ENCODE results near the gene MAP3K6. TPM values are rescaled to one million over a fixed set of nuclear protein-coding genes. Genes with fewer than 3 reads are reported as not detected.
A peak's percentile ranks its signal among the peaks of the same experiment; 100 is the strongest.

Gene MAP3K6
- total RNA-seq, 1 experiment from 2014 or later, result 7.7 TPM

DNA sequence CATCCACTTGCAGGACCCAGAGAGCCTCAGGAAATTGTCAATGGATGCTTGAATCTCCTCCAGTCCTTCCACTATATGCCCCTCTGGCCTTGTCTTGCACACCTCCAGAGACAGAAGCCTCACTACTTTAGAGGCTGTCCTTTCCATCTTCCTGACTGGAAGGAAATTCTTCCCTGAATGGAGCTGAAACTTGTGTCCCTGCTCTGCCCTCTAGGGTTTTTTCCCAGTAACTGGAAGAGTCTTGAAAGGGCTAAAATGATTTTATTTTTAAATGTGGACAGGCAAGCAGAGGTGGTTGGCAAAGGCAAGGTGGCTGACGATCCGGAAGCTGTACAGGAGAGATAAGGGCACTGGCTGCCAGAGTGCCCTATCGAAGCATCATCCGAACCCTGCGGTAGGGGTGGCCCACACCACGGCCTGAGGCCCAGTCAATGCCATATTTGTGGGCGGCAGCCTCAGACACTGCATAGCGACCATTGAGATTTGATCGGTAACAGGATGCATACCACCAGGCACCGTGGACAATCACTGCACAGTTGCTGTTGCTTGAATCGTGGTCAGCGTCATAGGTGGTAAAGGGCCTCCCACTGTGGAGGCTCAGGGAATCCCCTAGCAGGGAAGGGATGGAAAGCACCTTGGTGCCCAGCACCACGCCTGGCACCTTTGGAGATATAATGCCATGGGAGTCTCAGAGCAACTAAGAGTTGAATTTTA lies 2.3 kb upstream of the MAP3K6 start:
- no peak overlapping the region for H2AFZ ChIP-seq (ENCODE audit: low read length)
- H3K56ac ChIP-seq (ENCODE audit: insufficient read length, low read depth, low read length), result no peak overlapping the region
- no peak overlapping the region for H2BK20ac ChIP-seq (ENCODE audit: low read depth, low read length, poor library complexity, severe bottlenecking)
- H3K36me3 Mint-ChIP-seq (ENCODE audit: insufficient read depth in 1 of 3, low read depth in 3 of 3), result no peaks in the 10 kb centered on the region
- no CpG with 5 or more reads among the region's 13 CpGs for WGBS (ENCODE audit: extremely low coverage, insufficient read length, low lambda C conversion rate)
- H3K79me1 ChIP-seq (ENCODE audit: insufficient read depth, low read depth, low read length, poor library complexity, severe bottlenecking), result no peaks in the 10 kb centered on the region
- H2BK15ac ChIP-seq (ENCODE audit: low read depth, low read length), result no peak overlapping the region
- no peak overlapping the region for H2BK12ac ChIP-seq (ENCODE audit: insufficient read length, low read depth, low read length)
- peaks cover 13% of the 10 kb centered on the region for H3K27me3 Mint-ChIP-seq (ENCODE audit: low read depth)
- H4K20me1 ChIP-seq (ENCODE audit: control insufficient read depth, insufficient read depth, insufficient read length), result peaks cover 2% of the 10 kb centered on the region
- H3K9me3 ChIP-seq (ENCODE audit: control insufficient read depth, low read depth, low read length), result no peaks in the 10 kb centered on the region
- no peak overlapping the region for H4K8ac ChIP-seq (replicated peaks; ENCODE audit: insufficient read length, low read depth, low read length)
- H3T11ph ChIP-seq (ENCODE audit: low read length), result no peak overlapping the region
- H4K5ac ChIP-seq (ENCODE audit: insufficient read length, low read depth, low read length), result no peak overlapping the region
- H3K27ac ChIP-seq (ENCODE audit: insufficient read length, low read depth, low read length), result no peak overlapping the region
- TF ChIP-seq, protein P1, sequence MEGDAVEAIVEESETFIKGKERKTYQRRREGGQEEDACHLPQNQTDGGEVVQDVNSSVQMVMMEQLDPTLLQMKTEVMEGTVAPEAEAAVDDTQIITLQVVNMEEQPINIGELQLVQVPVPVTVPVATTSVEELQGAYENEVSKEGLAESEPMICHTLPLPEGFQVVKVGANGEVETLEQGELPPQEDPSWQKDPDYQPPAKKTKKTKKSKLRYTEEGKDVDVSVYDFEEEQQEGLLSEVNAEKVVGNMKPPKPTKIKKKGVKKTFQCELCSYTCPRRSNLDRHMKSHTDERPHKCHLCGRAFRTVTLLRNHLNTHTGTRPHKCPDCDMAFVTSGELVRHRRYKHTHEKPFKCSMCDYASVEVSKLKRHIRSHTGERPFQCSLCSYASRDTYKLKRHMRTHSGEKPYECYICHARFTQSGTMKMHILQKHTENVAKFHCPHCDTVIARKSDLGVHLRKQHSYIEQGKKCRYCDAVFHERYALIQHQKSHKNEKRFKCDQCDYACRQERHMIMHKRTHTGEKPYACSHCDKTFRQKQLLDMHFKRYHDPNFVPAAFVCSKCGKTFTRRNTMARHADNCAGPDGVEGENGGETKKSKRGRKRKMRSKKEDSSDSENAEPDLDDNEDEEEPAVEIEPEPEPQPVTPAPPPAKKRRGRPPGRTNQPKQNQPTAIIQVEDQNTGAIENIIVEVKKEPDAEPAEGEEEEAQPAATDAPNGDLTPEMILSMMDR (conservative IDR thresholded peaks at IDR 0.05), result peak; percentile 51
- no peak overlapping the region for H3K14ac ChIP-seq (ENCODE audit: insufficient read depth, low read length)
- H2BK5ac ChIP-seq (ENCODE audit: insufficient read length, low read length), result no peak overlapping the region
- H3K4ac ChIP-seq (ENCODE audit: low read depth, low read length), result no peak overlapping the region
- H4K91ac ChIP-seq (ENCODE audit: insufficient read length, low read depth, low read length), result no peak overlapping the region
- H3K79me2 ChIP-seq (ENCODE audit: insufficient read depth, low read length), result no peaks in the 10 kb centered on the region
- no peaks in the 10 kb centered on the region; the same call in 1 of the 2 replicates for H3K4me1 ChIP-seq (ENCODE audit: insufficient read depth, low read length)
- H3K9ac ChIP-seq (ENCODE audit: extremely low read depth, insufficient read length, low read length), result no peak overlapping the region
- H3K18ac ChIP-seq (ENCODE audit: insufficient read length, low read depth, low read length), result no peak overlapping the region
- no peak overlapping the region for H2AK5ac ChIP-seq (ENCODE audit: insufficient read length, low read length)
- H3K9me3 Mint-ChIP-seq, result no peaks in the 10 kb centered on the region
- no peak overlapping the region for H3K4me2 ChIP-seq (ENCODE audit: insufficient read depth, insufficient read length, low read length)
- no peak for DNase-seq
- peaks cover 9% of the 10 kb centered on the region for H3K23me2 ChIP-seq (ENCODE audit: insufficient read length, low read depth, low read length, poor library complexity, severe bottlenecking)
- H3K4me3 Mint-ChIP-seq, result 0 out of 5 replicates have a peak overlapping the region, but pooled peaks of 1 of the 2 experiments have one; percentile 17
- H3K23ac ChIP-seq (ENCODE audit: insufficient read length, low read depth, low read length), result no peak overlapping the region
- peaks cover 16 to 38% of the 10 kb centered on the region in 2 experiments for H3K4me1 Mint-ChIP-seq
- no peak overlapping the region for H2BK120ac ChIP-seq (ENCODE audit: low read depth, low read length, poor library complexity, severe bottlenecking)
- H3K27ac Mint-ChIP-seq, result no peak overlapping the region
- no peaks in the 10 kb centered on the region for H3K27me3 ChIP-seq (ENCODE audit: insufficient read depth, low read length)

All from H9 (cell line).